MM.1S (cell line): ENCODE data around the gene EEF2K.

Source experiments
- CTCF ChIP-seq: fragments of 300-600 bp; sonication (generic); IDR thresholded peaks from 2 replicates; pipeline ENCODE4 v1.5.1; 2016; ENCODE audit warnings: antibody characterized with exemption, low read length, mixed read lengths
- EZH2phosphoT487 ChIP-seq: fragments of 300-600 bp; sonication (generic); IDR thresholded peaks from 2 replicates; pipeline ENCODE4 v1.6.1; 2018; ENCODE audit warnings: antibody characterized with exemption, low read length

GRCh38 chr16:22335668-22336246 is 129.7 kb downstream of the EEF2K start:
- TF ChIP-seq CTCF = no peak
- TF ChIP-seq EZH2phosphoT487 = no peak
